Esophagus squamous epithelium (tissue), 4 donors: ENCODE measurements around the gene LIX1L.

Experiments
- POLR2A ChIP-seq, 4 donors: fragments of 450-650 bp; IDR thresholded peaks; one replicate each; pipeline ENCODE4 v1.6.1; 2017; ENCODE audit warnings: antibody characterized with exemption in 4 of 4, mild to moderate bottlenecking in 4 of 4, moderate library complexity in 3 of 4
- TF ChIP-seq, protein P1 (sequence below), 6 experiments: fragments of 450-650 bp in 4 of 6; fragments of 200-600 bp in 2 of 6; sonication (generic) in 2 of 6; IDR thresholded peaks; one replicate each; pipeline ENCODE4 v1.5.1; 2016 to 2019; ENCODE audit warnings: antibody characterized with exemption in 6 of 6, mild to moderate bottlenecking in 4 of 6, moderate library complexity in 4 of 6

DNA sequence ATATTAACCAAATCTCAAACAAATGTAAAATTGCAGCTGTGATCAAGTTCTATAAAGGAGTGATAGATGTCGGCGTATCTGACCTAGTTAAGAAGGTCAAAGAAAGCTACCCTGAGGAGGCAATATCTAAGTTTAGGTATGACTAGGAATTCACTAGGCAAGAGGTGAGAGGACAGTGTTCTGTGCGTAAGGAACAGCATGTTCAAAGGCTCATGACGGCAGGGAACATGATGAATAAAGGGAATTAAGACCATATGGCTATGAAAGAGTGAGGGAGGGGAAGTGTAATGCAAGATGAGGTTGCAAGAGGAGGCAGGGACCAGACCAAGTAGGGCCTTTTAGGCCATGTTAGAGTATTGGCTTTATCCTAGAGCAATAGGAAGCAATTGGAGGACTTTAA, 8.6 kb downstream of the LIX1L start:
- TF ChIP-seq, protein P1, sequence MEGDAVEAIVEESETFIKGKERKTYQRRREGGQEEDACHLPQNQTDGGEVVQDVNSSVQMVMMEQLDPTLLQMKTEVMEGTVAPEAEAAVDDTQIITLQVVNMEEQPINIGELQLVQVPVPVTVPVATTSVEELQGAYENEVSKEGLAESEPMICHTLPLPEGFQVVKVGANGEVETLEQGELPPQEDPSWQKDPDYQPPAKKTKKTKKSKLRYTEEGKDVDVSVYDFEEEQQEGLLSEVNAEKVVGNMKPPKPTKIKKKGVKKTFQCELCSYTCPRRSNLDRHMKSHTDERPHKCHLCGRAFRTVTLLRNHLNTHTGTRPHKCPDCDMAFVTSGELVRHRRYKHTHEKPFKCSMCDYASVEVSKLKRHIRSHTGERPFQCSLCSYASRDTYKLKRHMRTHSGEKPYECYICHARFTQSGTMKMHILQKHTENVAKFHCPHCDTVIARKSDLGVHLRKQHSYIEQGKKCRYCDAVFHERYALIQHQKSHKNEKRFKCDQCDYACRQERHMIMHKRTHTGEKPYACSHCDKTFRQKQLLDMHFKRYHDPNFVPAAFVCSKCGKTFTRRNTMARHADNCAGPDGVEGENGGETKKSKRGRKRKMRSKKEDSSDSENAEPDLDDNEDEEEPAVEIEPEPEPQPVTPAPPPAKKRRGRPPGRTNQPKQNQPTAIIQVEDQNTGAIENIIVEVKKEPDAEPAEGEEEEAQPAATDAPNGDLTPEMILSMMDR (IDR thresholded peaks at IDR 0.05), result no peak
- no peak for TF ChIP-seq POLR2A (IDR thresholded peaks at IDR 0.05)
